B cell (primary cell): Measurements from ENCODE around the gene CNOT4. TPM values are rescaled to one million over a fixed set of nuclear protein-coding genes. Genes with fewer than 3 reads are reported as not detected.

Source experiments
- ATAC-seq: fragments of 200-7000 bp; cut with Tn5 transposase; one replicate; pipeline ENCODE4 v1.10.0; 2021; ENCODE audit warnings: low read depth, mild to moderate bottlenecking, moderate number of reproducible peaks, moderate library complexity
- CTCF ChIA-PET: fragments of 350-600 bp; sonication (Branson Sonifier 250); formaldehyde crosslinking; loops from one replicate; lab custom pipeline; 2021; ENCODE audit warnings: antibody characterized with exemption, inconsistent platforms; lab: Charles Lee
- POLR2A ChIA-PET: fragments of 350-600 bp; sonication (Branson Sonifier 250); formaldehyde crosslinking; loops from one replicate; lab custom pipeline; 2021; ENCODE audit warnings: antibody characterized with exemption; lab: Charles Lee
- DNase-seq: peaks from one replicate; pipeline ENCODE4 v3.0.0; 2013
- H2AFZ ChIP-seq: 2 replicates; pipeline ENCODE4 v1.6.1; 2012; ENCODE audit warnings: mild to moderate bottlenecking, low read depth, low read length; ENCODE audit not compliant: insufficient read depth, poor library complexity, severe bottlenecking
- H3K27ac ChIP-seq, 2 donors: 1 replicate in 1 of 2; 2 replicates in 1 of 2; pipeline ENCODE4 v1.5.1; 2012 to 2013; ENCODE audit warnings: low read length in 2 of 2, mild to moderate bottlenecking in 2 of 2, moderate library complexity in 1 of 2
- H3K27me3 ChIP-seq, 4 experiments: fragments of 200-600 bp in 1 of 4; sonication (generic) in 1 of 4; replicated peaks in 1 of 4; 1 replicate in 2 of 4; 2 replicates in 2 of 4; pipeline versions ENCODE4 v1.6.1 to v1.7.0; 2013 to 2016; ENCODE audit warnings: low read length in 3 of 4, mild to moderate bottlenecking in 2 of 4, mixed read lengths in 1 of 4, moderate library complexity in 1 of 4; ENCODE audit not compliant: insufficient read depth in 4 of 4, control insufficient read depth in 3 of 4; ENCODE audit errors: control extremely low read depth in 1 of 4
- H3K36me3 ChIP-seq, 2 experiments: replicated peaks in 1 of 2; 1 replicate in 1 of 2; 2 replicates in 1 of 2; pipeline versions ENCODE4 v1.6.1 to v1.7.1; 2013; ENCODE audit warnings: low read length in 1 of 2; ENCODE audit not compliant: insufficient read depth in 2 of 2, control insufficient read depth in 1 of 2; ENCODE audit errors: control extremely low read depth in 1 of 2, extremely low read depth in 1 of 2
- H3K4me1 ChIP-seq, 2 donors: fragments of 200-600 bp in 1 of 2; sonication (generic) in 1 of 2; 1 replicate in 1 of 2; 2 replicates in 1 of 2; pipeline versions ENCODE4 v1.5.1 to v1.6.1; 2013 to 2017; ENCODE audit warnings: low read length in 2 of 2; ENCODE audit not compliant: control insufficient read depth in 2 of 2, insufficient read depth in 2 of 2
- H3K4me2 ChIP-seq: replicated peaks from 2 replicates; pipeline ENCODE3; 2012; ENCODE audit warnings: mild to moderate bottlenecking, low read depth, low read length; ENCODE audit not compliant: poor library complexity, severe bottlenecking
- H3K4me3 ChIP-seq, 5 experiments: fragments of 200-600 bp in 1 of 5; sonication (generic) in 1 of 5; 1 replicate in 3 of 5; 2 replicates in 2 of 5; pipeline versions ENCODE4 v1.5.1 to v1.7.0; 2011 to 2016; ENCODE audit warnings: low read length in 4 of 5, mild to moderate bottlenecking in 4 of 5, low read depth in 2 of 5, control low read depth in 1 of 5, moderate library complexity in 1 of 5; ENCODE audit not compliant: insufficient read depth in 1 of 5; ENCODE audit errors: control extremely low read depth in 1 of 5, extremely low read depth in 1 of 5
- H3K79me2 ChIP-seq: fragments of 200-600 bp; sonication (generic); one replicate; pipeline ENCODE4 v1.6.0; 2016; ENCODE audit warnings: low read length; ENCODE audit not compliant: control insufficient read depth, insufficient read depth
- H3K9ac ChIP-seq: fragments of 200-600 bp; sonication (generic); 2 replicates; pipeline ENCODE4 v1.6.1; 2017; ENCODE audit warnings: mild to moderate bottlenecking, low read length, moderate library complexity
- H3K9me3 ChIP-seq, 3 donors: one replicate each; pipeline versions ENCODE4 v1.6.1 to v1.7.1; 2013; ENCODE audit warnings: low read length in 2 of 3; ENCODE audit not compliant: control insufficient read depth in 2 of 3, insufficient read depth in 1 of 3; ENCODE audit errors: control extremely low read depth in 1 of 3
- H4K20me1 ChIP-seq: 2 replicates; pipeline ENCODE4 v1.6.0; 2012; ENCODE audit warnings: mild to moderate bottlenecking, low read length; ENCODE audit not compliant: insufficient read depth, control insufficient read depth, poor library complexity, severe bottlenecking
- H3K27ac Mint-ChIP-seq: one replicate; pipeline ENCODE4 v1.8.0; 2021; ENCODE audit warnings: mixed read lengths
- H3K27me3 Mint-ChIP-seq: one replicate; pipeline ENCODE4 v1.8.0; 2021; ENCODE audit warnings: mixed read lengths
- H3K4me1 Mint-ChIP-seq: one replicate; pipeline ENCODE4 v1.8.0; 2021; ENCODE audit warnings: mixed read lengths
- H3K4me3 Mint-ChIP-seq: one replicate; pipeline ENCODE4 v1.8.0; 2021; ENCODE audit warnings: mixed read lengths
- H3K9me3 Mint-ChIP-seq: one replicate; pipeline ENCODE4 v1.8.0; 2022; ENCODE audit warnings: mixed read lengths; ENCODE audit not compliant: insufficient read depth
- EZH2 ChIP-seq: IDR thresholded peaks from 2 replicates; pipeline ENCODE4 v1.6.1; 2012; ENCODE audit warnings: borderline replicate concordance, low read depth, mild to moderate bottlenecking, moderate library complexity, low read length; ENCODE audit not compliant: insufficient read depth, poor library complexity, severe bottlenecking
- WGBS: methylation state at CpG from one replicate; pipeline ENCODE4 v1.1.5; 2013; ENCODE audit warnings: missing lambda C conversion rate; ENCODE audit not compliant: insufficient coverage; 5-methylcytosine and 5-hydroxymethylcytosine counted together
- intact Hi-C: fragments of 100-400 bp; cut with micrococcal nuclease; formaldehyde crosslinking; loops from one replicate; pipeline ENCODE4 v1.10.0; 2022
- polyA plus RNA-seq: library from polyadenylated mRNA; depleted of rRNA; stranded (reverse); fragments of >200 nt; gene quantifications from 2 replicates; pipeline ENCODE4 v1.2.3, GENCODE V29; 2012
- total RNA-seq, 2 donors: library from RNA; stranded (reverse); fragments of 120-200 nt in 1 of 2; gene quantifications; 1 replicate in 1 of 2; 2 replicates in 1 of 2; pipeline versions ENCODE4 v1.2.3 to v1.2.4, GENCODE V29; 2013 to 2022
- TF ChIP-seq, protein P1 (sequence below): fragments of 200-600 bp; IDR thresholded peaks from one replicate; pipeline ENCODE4 v1.8.0; 2022; ENCODE audit warnings: antibody characterized with exemption, mild to moderate bottlenecking

CNOT4 gene
- total and polyA plus RNA-seq, 2 donors (not counting 1 experiment from before 2014, with no cell fraction given), result 9.8 to 52.1 TPM

DNA sequence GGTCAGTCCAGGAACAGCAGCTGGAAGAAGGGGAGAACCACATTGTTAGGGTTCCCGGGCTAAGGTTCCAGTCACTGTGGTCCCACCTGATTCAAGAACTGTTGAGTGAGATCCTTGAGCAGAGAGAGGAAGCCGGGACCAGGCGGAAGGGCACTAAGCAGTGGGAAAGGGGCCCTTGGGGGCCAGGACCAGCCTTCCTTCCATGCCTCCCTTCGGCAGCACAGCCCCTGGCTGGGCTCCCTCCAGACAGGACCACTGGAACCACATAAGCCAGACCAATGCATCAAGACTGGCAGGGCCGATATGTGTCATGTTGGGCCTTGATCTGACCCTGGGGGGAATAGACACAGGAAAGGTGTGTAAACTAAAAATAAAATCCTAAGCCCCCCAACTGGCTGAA is 172.4 kb downstream of the CNOT4 start:
- Histone ChIP-seq H3K4me3 (no peak overlapping the region), H3K4me2 (no peak overlapping the region), H3K4me1 (no peaks in the 10 kb centered on the region), H3K9me3 (peaks cover 0 to 3% (median 3%) of the 10 kb centered on the region in 3 donors), H3K36me3 (no peaks in the 10 kb centered on the region), H3K79me2 (no peaks in the 10 kb centered on the region), H3K9ac (no peak overlapping the region), H3K27me3 (no peaks in the 10 kb centered on the region), H4K20me1 (no peaks in the 10 kb centered on the region), H3K27ac (no peak overlapping the region), H2AFZ (no peak overlapping the region)
- H3K27ac Mint-ChIP-seq, result no peak overlapping the region
- no peak for TF ChIP-seq EZH2
- TF ChIP-seq, protein P1, sequence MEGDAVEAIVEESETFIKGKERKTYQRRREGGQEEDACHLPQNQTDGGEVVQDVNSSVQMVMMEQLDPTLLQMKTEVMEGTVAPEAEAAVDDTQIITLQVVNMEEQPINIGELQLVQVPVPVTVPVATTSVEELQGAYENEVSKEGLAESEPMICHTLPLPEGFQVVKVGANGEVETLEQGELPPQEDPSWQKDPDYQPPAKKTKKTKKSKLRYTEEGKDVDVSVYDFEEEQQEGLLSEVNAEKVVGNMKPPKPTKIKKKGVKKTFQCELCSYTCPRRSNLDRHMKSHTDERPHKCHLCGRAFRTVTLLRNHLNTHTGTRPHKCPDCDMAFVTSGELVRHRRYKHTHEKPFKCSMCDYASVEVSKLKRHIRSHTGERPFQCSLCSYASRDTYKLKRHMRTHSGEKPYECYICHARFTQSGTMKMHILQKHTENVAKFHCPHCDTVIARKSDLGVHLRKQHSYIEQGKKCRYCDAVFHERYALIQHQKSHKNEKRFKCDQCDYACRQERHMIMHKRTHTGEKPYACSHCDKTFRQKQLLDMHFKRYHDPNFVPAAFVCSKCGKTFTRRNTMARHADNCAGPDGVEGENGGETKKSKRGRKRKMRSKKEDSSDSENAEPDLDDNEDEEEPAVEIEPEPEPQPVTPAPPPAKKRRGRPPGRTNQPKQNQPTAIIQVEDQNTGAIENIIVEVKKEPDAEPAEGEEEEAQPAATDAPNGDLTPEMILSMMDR, result no peak
- CTCF ChIA-PET, result no interaction called here
- 96% methylated on average over 4 of the region's 5 CpGs for WGBS
- intact Hi-C loops, result no loop called here
- DNase-seq, result no peak
- POLR2A ChIA-PET, result no interaction called here
- no peaks in the 10 kb centered on the region for H3K27me3 Mint-ChIP-seq
- no peaks in the 10 kb centered on the region for H3K4me1 Mint-ChIP-seq
- ATAC-seq, result no peak
- H3K9me3 Mint-ChIP-seq, result peaks cover 2% of the 10 kb centered on the region
- H3K4me3 Mint-ChIP-seq, result no peak overlapping the region

DNA sequence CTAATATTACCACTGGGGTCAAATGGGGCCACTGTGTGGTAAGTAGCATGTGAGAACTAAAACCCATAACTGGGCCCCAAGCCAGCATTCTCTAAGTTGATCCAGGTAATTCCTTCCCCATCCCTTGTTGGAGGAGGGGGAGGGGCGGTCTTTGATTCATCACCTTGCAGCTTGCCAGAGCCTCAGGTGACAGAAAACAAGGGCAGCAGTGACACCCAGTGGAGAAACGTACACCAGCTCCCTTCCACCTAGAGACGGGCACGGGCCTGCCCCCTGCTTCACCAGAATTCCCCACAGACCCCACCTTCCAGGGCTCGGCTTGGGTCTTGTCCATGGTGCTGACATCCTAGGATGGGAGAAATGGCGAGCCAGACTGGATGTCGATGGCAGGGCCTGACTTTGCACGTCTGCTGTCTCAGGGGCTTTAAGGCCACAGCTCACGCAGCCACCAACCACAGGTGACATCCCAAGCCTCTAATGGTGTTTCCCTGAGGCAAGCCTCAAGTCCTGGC is 174.2 kb downstream of the CNOT4 start:
- intact Hi-C loops, result loop anchor here (2.0 kb wide), 1 partner anchor 55 kb away; no protein-coding TSS in a partner anchor
- H3K4me3 ChIP-seq, result no peak overlapping the region
- ATAC-seq (no peak), DNase-seq (peak; percentile 23)
- H3K4me1 ChIP-seq, result no peaks in the 10 kb centered on the region
- Mint-ChIP-seq H3K9me3 (peaks cover 5% of the 10 kb centered on the region), H3K27me3 (peaks cover 3% of the 10 kb centered on the region), H3K27ac (no peak overlapping the region), H3K4me1 (no peaks in the 10 kb centered on the region), H3K4me3 (no peak overlapping the region)
- POLR2A ChIA-PET, result no interaction called here
- no peak overlapping the region for H3K4me2 ChIP-seq
- WGBS, result 24% methylated on average over 6 of the region's 9 CpGs
- H4K20me1 ChIP-seq, result no peaks in the 10 kb centered on the region
- peaks cover 0 to 7% (median 3%) of the 10 kb centered on the region in 3 donors for H3K9me3 ChIP-seq
- CTCF ChIA-PET, result interaction anchor here (0.6 to 2.1 kb wide), 4 partner anchors 55 to 787 kb away, joined by 3 to 7 read pairs (median 4); no protein-coding TSS in a partner anchor
- no peaks in the 10 kb centered on the region for H3K79me2 ChIP-seq
- H3K27me3 ChIP-seq, result no peaks in the 10 kb centered on the region
- H3K36me3 ChIP-seq, result no peaks in the 10 kb centered on the region
- TF ChIP-seq EZH2, result no peak
- TF ChIP-seq, protein P1, result no peak
- H3K27ac ChIP-seq, result no peak overlapping the region
- H2AFZ ChIP-seq, result no peak overlapping the region
- H3K9ac ChIP-seq, result no peak overlapping the region
